ENCODE measurements around the gene TTC39C. TPM values are rescaled to one million over a fixed set of nuclear protein-coding genes. Genes with fewer than 3 reads are reported as not detected.

The TTC39C gene
- total and polyA plus RNA-seq, 2 donors (not counting 3 experiments of a cell fraction or from before 2014, with no cell fraction given): 0.61 to 6.2 TPM

- CTCF ChIA-PET: interaction anchor here (1.0 kb wide), 1 partner anchor 13 kb away, joined by 3 read pairs; no protein-coding TSS in a partner anchor
These were observed 81.4 kb downstream of the TTC39C start for GRCh38 chr18:24095976-24096375.

More at GRCh38 chr18:24095976-24096375, 81.4 kb downstream of the TTC39C start:
- no peak for FAIRE-seq
- no peaks in the 10 kb centered on the region for H4K20me1 ChIP-seq (replicated peaks; ENCODE audit: control insufficient read depth, extremely low read depth, insufficient read depth, low read length)
- H3K79me2 ChIP-seq (ENCODE audit: control insufficient read depth, insufficient read depth, low read length): no peaks in the 10 kb centered on the region
- no peaks in the 10 kb centered on the region for H3K9me3 ChIP-seq (replicated peaks; ENCODE audit: control insufficient read depth, insufficient read depth, low read length)
- no peaks in the 10 kb centered on the region for H3K27me3 ChIP-seq (ENCODE audit: control insufficient read depth in 2 of 2, insufficient read depth in 2 of 2, low read length in 2 of 2)
- H3K4me3 ChIP-seq (replicated peaks in 1 of 3; ENCODE audit: insufficient read depth in 1 of 3, low read depth in 1 of 3, low read length in 3 of 3): no peak overlapping the region
- no peak overlapping the region for H2AFZ ChIP-seq (ENCODE audit: low read depth, low read length)
- dilution Hi-C loops (cut with MboI; ENCODE audit: extremely low pct_ligation_motif_present, low sequenced_read_pairs): no loop called here
- no peaks in the 10 kb centered on the region for H3K9me1 ChIP-seq (replicated peaks; ENCODE audit: control insufficient read depth, extremely low read depth, insufficient read depth, low read length)
- H3K9ac ChIP-seq (replicated peaks; ENCODE audit: extremely low read depth, insufficient read depth, low read length): no peak overlapping the region
- no peak for DNase-seq (ENCODE audit: low read depth, low spot score)
- no peaks in the 10 kb centered on the region for H3K36me3 ChIP-seq (ENCODE audit: control insufficient read depth in 2 of 2, extremely low read depth in 1 of 2, insufficient read depth in 2 of 2, low read length in 2 of 2)
- POLR2A ChIA-PET: no interaction called here
- no peaks in the 10 kb centered on the region for H3K4me1 ChIP-seq (ENCODE audit: control insufficient read depth, extremely low read depth, insufficient read depth, low read length)
- no TSS peak for BruUV-seq (replicated peaks)
- H3K27ac ChIP-seq (ENCODE audit: insufficient read depth, low read depth, low read length): no peak overlapping the region
- intact Hi-C loops (cut with micrococcal nuclease): no loop called here
- TF ChIP-seq POLR2A (IDR thresholded peaks at IDR 0.05; ENCODE audit: low read depth, low read length) (no peak), CTCF (IDR thresholded peaks at IDR 0.05; ENCODE audit: extremely low read depth in 1 of 2, insufficient read depth in 1 of 2, low read depth in 1 of 2, low read length in 2 of 2) (no peak), GATA2 (IDR thresholded peaks at IDR 0.05; ENCODE audit: insufficient read depth, insufficient read length, low read depth, low read length) (no peak), FOS (IDR thresholded peaks at IDR 0.05; ENCODE audit: borderline replicate concordance, insufficient read depth, low read length) (no peak), JUN (IDR thresholded peaks at IDR 0.05; ENCODE audit: borderline replicate concordance, insufficient read depth, insufficient read length, low read depth) (no peak), MAX (IDR thresholded peaks at IDR 0.05; ENCODE audit: insufficient read depth, insufficient read length) (no peak), POLR2AphosphoS5 (IDR thresholded peaks at IDR 0.05; ENCODE audit: insufficient read depth, low read depth, low read length) (no peak), EZH2 (IDR thresholded peaks at IDR 0.05; ENCODE audit: borderline replicate concordance, low read depth, low read length, severe bottlenecking) (no peak)
- H3K4me2 ChIP-seq (ENCODE audit: insufficient read depth, low read length): no peak overlapping the region
